T-helper 22 cell (primary cell): ENCODE measurements around the gene GBX1.

Experiments used
- DNase-seq: peaks from one replicate; pipeline ENCODE4 v3.0.0-alpha.2; 2020; ENCODE audit warnings: low read depth

Gene GBX1

DNA sequence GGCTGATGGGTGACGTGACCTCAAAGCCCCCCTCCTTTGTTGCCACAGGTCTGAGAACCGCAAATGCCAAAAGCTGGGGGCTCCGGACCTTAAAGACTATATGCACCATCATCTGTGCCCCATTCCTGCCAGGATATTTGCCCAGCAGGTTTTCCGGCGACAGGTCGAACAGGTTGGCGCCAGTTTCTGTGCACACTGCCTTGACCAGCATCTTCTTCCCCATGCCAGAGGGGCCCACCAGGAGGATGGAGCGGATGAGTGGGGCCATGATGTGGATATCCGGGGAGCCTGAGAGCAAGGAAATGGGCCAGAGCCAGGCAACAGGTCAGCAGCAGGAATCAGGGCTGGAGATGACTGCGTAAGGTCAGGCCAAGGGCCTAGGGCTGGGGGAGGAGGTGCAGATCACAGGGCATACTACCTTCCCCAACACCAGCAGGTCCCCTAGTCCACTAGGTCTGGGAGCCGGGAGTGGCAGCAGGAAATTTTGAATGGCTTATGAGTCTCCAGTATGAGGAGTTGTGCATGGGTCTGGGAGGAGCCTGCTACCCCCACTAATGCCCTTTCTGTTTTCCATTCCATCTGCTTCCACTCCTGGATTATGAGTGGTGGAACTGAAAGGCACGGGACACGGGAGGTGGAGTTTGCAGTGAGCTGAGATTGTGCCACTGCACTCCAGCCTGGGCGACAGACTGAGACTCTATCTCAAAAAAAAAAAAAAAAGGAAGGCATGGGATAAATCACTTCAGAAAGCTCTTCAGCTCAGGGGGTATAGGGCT is 25.9 kb upstream of the GBX1 start:
- DNase-seq: no peak

DNA sequence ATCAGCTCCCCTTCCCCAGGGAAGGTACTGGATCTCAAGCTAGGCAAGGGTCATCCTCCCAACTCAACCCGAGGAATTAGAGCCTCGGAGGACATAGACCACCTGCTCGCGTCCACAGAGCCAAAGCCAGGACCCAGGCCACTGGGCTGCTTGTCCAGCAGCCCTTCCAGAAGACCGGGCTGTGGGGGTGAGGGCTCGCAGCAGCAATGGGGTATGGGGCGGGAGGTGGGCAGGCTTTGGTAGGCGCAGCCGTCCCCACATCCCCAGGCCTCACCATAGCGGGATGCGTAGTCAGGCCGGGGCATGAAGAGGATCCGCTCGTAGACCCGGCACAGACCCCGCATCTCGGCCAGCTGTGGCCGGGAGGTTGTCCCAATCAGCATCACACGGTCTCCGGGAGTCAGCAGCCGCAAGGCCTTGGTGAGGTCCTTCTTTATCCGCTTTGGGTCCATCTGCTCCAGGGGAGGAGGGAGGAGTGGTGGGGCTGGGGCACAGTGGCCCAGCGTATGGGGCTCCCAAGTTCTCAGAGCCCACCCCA is 24.6 kb upstream of the GBX1 start:
- DNase-seq: no peak

DNA sequence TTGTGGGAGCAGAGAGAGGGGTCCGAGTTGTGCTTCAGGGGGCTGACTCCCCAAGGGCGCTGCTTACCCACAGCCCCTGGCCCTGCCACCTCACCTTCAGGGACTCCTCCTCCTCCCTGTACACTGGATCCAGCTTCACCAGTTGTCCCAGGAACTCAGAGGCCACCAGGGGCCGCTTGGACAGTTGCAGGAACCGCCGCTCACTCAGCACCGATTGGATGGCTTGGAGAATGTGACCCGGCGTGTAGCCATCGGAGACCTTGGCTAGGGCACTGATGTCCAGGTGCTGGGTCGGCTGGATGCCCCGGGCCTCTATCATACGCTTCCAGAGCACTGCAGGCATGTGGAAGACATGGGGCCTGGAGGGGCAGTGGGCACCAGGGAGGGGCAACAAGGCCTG is 24.1 kb upstream of the GBX1 start:
- no peak for DNase-seq

DNA sequence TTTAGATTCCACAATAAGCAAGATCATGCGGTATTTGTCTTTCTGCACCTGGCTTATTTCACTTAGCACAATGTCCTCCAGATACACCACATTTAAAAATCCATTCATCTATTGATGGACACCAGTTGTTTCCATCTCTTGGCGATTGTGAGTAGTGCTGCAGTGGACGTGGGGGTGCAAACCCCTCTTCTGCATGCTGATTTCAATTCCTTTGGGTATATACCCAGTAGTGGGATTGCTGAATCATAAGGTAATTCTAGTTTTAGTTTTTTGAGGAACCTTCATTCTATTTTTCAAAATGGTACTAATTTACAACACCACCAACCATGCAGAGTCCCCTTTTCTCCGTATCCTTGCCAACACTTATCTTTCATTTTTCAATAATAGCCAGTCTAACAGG is 21.5 kb upstream of the GBX1 start:
- DNase-seq: no peak

DNA sequence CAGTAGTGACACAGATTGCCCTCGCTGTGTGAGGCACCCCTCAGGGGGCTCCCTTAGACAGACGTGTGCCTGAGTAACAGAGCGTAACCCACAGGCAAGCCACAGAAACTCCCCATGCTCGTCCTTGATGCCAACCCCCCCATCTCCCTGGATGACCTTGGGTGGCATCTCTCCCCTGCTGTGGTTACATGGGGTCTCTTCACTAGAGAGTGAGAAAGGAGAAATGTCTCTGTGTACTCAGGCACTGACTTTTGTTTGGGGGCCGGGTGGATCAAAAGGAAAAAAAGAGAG is 20.7 kb upstream of the GBX1 start:
- DNase-seq: no peak

DNA sequence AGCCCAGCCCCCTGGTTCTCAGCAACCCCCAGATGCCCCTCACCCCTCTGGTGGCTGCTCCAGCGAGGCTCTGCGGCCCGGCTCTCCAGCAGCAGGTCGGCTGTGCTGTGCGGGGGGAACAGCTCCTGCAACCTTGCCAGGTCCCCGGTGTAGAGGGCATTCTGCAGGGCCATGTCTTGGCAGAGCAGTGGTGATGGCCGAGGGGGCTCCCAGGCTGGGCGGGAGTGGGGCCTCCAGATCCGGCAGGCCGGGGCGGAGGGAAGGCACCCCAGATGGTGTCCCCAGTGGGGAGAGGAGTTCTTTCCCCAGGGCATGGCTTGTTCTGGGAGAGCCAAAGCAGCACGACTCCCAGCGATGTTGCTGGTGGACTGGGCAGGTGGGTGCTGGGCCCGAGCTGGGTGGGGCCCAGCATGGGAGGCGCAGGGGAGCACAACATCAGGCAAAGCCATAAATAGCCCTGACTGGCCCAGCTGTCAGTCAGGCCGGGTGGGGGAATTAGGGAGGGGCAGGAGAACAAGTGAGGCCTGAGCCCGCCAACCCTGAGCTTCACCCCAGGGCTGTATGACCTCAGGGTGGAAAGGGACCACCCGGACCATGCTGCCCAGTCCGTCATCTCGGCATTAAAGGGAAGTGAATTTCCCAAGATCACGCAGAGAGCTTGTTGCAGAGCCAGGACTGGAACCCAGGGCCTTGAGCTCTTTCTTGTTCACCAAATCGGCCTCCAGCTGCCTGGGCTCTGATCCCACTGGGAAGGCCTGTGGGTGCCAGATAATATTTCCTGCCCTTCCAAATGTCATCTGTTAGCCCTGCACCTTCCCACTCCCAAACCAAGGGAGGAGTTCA is 20.1 kb upstream of the GBX1 start:
- no peak for DNase-seq

DNA sequence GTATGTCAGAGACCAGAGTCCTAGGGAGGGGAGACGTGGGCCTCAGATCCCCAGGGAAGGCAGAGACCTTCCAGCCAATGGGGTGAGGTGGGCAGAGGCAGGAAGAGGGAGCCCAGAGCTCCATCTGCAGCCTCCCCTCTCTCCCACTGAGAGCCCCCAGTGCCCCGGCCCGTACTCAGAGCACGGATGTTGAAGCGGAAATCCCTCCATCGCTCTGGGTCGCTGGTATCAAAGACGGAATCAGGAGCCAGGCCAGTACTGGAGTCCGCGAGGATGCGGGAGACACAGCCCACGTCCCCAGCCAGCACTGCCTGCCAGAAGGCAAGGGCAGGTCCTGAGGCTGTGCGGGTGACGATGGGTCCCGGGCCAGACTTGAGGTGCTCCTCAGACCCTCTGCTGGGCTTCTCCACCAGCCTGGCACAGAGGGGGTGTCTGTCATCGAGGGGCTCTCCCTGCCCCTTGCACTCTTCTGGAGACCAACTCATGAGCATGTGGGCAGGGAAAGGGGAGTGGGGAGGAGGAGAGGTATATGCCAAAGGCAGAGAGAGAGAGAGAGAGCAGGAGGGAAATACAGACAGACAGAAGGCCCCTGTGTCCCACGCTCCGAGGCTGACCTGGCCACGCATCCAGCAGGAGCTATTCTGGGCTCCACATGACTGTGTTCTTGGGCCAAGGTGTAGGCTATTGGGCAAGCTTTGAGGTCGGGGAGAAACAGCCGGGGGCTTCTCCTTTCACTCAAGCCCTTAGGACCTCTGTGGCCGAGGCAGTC is 19.3 kb upstream of the GBX1 start, which contains the start of gene ASB10:
TSS of gene ASB10 (minus strand) at position 611 of the 769 bp plus-strand sequence. CDS start at position 491, 120 bp downstream.
- no peak for DNase-seq

DNA sequence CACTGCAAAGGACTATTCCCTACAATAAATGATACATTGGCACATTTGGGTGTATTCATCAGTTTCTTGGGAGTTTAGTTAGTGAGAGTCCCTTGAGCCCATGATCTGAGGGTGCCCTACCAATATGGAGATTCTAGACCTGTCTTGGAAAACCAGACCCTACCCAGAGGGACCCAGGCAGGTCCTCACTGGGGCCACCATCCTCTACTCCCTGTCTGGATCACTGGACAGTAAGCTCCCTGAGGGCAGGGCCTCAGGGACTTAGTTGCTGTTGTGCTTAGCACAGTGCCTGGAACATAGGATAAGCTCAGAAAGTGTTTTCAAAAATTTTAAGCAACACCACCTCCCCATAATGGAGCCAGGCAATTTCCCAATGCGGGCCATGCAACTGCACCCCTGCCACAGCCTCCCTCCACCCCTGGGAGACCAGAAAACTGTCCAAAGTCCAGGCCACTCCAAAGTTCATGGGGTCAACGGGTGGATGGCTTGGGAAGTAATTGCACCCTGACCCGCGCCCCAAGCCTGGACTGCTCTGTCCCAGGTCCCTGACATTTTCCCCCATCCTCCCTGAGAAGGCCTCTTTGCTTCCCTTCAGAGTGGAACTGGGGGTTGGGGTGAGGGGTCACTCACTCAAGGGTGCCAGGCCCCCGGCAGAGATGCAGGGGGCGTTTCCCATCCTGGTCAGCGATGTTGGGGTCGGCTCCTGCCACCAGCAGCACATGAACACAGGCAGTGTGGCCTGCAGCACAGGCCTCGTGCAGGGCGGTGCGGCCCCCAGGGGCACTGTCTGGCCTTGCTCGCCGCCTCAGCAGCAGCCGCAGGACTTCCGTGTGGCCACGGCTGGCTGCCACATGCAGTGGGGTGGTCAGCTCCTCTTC is 18.5 kb upstream of the GBX1 start:
- no peak for DNase-seq

DNA sequence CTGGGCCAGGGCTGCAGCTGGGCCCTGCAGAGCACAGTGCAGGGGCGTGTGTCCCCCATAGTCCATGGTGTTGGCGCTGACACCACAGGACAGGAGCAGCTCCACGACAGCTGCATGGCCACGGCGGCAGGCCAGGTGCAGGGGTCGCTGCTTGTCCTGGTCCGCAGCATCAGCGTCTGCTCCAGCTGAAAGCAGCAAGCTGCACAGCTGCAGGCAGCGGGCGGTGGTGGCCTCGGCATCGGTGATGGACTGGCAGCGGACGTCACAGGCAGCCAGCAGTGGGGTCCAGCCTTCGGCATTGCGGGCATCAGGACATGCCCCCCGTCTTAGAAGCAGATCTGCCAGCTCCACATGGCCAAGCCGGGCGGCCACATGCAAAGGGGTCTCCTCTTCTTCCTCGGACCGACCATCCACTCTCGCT is 13.5 kb upstream of the GBX1 start:
- DNase-seq: no peak

DNA sequence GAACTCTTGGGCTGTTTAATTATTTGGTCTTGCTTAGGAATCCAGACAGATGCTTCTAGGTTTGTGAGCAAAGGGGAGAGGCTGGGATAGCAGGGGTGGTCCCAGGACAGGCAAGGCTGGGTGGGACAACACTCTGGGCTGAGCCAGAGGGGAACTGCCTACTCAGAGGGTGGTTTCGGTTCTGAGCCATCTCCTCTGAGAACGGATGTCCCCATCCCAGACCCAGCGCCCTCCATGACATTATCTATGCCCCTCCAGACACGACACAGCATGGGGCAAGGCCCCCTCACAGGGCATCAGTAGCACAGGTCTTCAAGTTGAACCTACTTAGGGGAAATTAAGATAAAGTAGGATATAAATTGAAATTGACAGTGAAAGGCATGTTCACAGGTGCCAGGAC is 12.5 kb upstream of the GBX1 start:
- no peak for DNase-seq

DNA sequence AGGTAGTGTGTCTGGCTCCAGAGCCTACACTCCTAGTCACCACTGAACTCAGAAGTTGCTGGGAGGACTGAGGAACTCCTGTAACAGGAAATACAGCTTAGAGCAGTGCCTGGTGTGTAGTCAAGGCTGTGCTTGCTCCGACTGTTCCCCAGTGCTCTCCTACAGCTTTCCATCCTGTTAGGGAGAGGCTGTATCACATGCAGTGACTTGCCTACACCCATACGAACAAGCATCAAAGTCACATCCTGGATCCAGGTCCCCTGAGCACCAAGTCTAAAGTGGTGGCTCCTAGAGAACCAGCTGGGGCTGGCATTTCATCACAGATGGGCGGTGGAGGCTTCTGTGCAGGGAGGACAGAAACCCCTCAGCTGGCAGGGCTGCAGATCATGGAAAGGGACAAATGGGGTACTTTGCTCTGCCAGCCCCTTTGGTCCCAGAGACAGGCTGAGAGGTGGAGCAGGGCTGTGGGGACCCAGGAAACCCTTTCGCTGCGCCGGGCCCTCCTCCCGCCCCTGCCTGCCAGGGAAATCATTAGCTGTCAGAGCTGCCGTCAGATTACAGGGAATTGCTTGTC is 11.9 kb upstream of the GBX1 start:
- no peak for DNase-seq

DNA sequence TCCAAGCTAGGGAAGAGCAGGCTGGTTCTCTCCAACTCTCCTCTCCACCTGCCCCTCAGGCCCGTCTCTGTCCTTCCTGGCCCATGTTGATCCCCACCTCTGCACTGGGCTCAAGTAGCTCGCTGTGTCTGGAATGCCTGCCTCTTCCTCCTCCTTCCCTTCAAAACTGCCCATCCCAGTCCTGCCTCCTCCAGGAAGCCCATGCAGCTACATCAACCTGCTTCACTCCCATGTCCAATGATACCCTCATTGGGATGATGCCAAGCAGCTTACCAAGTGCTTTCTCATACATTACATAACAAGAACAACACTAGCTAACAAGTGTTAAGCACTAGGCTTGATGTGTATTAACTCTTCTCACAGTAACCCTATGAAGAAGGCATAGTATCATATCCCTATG is 11.3 kb upstream of the GBX1 start:
- no peak for DNase-seq

DNA sequence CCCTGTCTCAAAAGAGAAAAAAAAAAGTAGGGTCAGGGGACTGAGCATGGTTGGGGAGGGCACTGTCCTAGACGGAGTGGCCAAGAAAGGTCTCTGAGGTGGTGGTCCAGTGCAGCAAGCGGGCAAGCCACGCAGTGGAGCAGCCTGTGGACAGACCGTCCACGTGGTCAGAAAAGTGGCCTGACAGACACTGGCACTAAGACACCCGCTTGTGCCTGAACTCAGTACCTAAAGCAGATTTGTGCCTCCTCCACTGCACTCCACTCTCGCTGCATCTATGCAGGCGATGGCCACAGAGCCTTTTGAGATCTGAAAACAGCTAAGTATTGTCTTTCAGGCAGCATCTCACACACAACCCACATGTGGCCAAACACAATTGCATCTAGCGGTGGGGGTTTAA is 10.7 kb upstream of the GBX1 start:
- DNase-seq: no peak

DNA sequence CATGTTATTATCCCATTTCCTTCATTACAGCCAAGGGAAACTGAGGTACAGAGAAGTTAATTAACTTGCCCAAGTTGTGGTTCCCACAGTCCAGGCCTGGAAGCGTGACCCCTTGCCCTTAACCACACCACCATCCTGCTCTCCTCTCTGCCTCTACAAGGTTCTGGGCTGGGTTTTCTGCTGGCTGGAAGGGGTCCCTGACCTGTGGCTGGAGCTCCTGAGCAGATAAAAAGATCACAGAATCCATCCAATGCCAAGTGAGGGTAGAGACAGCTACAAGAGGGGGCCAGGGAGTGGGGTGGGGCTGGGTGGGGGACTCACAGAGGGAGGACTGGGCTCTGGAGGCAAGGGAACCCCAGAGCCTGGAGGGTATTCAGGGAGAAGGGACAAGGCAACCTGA is 9.8 kb upstream of the GBX1 start:
- no peak for DNase-seq

DNA sequence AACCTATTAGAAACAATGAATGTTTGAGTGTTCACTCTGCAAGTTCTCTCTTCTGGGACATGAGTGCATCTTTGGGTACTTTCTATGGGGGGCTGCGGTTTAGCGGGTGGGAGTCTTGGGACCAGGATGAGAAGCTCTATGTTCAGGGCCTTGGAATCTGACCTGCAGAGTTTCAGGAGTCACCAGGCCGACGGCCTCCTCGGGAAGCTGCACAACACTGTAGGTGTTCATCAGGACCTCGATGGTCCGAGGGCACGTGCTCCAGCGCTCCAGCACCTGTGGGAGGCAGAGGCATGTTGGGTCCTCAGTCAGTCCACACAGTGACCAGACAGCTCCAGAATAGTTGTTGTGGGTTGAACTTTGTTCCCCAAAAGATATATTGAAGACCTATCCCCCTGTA is 8.9 kb upstream of the GBX1 start:
- no peak for DNase-seq

DNA sequence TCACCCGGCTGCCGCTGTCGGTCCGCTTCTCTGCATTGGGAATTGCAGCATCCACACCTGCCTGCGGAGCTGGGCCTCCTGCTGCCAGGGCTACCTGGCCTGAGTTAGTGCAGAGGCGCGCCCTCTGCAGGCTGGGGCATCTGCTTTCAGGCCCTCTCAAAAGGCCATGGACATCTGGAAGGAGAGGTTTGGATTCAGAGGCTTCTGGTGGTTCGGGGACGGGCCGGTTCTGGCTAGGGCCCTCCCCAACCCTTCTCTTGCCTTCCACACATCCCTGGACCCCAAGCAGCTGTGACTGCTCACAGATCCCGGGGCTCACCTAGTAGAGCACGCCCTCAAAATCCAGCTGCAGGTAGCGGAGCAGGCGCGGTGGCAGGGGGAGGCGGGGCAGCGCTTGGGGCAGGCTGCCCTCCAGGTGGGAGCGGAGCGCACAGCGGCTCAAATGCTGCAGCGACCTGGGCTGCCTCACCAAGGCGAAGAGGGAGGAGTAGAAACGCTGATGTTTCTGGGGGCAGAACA is 8.4 kb upstream of the GBX1 start:
- no peak for DNase-seq

DNA sequence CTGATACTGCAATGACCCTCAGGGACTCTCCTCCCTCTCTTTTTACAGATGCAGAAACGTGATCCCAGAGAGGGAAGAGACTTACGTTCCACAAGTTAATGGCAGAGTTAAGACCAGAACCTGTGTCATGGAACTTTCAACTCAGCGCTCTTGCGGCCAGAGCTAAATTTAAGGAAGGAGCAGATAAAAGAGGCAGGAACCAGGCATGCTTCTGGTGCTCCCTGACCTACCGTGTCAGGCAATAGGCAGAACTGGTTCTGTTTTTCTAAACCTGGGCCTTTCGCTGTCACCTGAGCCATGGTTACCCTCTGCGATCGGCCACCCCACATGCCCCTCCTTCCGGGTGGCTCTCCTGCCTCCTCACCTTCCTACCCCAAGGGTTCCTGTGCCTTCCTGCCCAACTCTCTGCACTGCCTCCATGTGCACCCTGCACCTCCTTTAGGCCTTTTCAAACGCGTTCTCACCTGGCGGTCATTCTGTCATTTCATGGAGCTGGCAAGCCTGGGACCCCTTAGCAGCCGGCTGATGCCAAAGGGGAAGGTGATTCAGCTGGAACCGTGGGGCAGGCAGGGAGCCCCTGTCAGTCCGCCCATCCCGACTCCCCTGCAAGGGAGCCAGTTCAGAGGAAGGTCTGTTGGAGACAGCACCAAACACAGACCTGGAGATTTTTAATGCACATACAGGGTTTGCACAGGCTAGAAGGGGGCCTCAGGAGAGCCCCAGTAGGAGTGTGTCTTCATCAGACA is 7.7 kb upstream of the GBX1 start:
- no peak for DNase-seq

DNA sequence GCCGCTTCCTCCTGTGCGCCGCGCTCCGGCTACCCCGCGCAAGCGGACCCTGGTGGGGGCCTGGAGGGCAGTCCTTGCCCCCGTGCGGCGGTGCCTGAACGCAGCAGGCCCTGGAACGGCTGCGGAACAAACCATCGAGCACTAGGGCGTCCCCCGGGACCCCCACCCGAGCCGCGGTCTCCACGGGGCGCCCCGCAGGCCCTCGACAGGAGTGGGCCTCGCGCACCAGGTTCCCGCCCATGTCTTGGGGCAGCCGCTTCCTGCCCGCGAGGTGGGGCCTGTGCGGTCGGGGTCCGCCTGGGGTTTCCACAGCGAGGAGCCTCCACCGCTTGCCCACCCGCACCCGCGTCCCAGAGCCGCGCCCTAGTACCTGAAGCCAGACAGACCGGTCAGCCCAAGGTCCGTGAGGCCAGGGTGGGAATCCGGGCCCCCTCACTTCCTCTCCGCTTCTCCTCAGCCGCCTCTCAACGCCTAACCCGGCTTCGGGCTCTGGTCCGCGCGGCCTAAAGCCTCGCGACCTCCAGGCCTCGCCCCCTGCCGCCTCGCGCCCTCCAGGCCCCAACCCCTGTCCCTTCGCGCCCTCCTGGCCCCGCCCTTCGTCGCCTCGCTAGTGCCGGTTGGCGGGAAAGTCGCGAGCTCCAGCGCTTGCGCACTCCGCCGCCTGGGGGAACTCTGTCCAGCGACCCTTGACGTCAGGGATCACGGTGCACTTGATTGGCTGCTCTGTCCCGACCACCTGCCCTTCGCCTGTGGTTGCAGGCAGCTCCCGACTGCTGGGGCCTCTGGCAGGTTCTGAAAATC is 7.0 kb upstream of the GBX1 start:
- no peak for DNase-seq
